Stimulated activated CD4-positive, alpha-beta T cell treated with anti-CD3 and anti-CD28 coated beads, Interleukin-12 subunit alpha, Interleukin-12 subunit beta, amount 100 ng/mL, for 4 hours (primary cell): ENCODE measurements around the gene CHAD.
"Not testable (repeated sequence)": the region's sequence is repeated elsewhere in the genome, so short reads cannot be mapped to it uniquely, and the experiment has no call there.

Experiments used
- DNase-seq: peaks from one replicate; pipeline ENCODE4 v3.0.0-alpha.2; 2020

CHAD gene

DNA sequence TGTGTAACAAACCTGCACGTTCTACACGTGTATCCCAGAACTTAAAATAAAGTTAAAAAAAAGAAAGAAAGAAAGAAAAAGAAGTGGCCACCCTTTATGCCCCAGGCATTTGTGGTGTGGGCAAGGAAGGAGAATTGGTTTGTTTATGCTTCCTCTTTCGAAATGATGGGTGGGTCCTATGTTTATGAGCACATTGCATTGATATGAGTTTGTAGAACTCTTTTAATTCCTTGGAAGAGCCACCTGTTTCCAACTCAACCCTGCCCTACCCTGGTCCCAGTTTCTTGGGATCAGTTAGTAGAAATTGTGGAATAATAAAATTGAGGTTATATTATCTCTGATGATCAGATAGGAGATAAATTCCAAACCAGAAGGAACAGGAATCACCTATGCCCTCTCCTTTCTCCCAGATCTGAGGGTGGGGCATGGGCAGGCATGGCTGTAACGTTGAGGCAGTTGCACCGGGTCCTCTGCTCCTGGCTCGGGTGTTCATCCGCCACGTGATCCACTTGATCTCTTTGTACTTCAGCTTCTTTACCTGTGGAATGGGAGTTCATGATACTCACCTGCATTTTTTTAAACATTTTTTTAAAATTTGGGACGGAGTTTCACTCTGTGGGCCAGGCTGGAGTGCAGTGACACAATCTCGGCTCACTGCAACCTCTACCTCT, 15.9 kb downstream of the CHAD start:
- no peak for DNase-seq

DNA sequence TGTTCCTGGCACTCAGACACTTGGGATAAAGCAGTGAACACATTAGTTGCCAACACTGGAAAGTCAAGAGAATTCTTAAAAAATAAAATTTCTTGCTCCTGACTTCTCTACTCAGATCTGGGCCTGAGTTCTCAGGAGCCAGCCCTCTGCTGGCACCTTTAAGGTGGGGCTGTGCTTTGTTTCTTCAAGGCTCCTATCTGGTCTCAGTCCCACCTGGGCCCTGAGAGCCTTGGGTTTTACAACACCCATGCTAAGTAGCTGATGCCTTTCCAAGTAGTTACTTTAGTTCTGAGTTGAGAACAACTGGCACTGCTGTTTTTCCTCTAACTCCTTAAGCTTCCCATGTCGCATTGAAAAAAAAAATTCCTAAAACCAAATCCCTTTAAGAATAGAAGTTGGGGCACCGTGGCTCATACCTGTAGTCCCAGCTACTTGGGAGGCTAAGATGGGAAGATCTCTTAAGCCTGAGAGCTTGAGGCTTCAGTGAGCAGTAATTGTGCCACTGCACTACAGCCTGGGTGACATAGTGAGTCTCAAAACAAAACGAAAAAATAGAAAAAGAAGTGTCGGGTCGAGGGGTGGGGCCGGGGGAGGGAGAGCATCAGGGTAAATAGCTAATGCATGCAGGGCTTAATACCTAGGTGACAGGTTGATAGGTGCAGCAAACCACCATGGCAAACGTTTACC, 16.6 kb downstream of the CHAD start:
- no peak for DNase-seq

- no peak for DNase-seq
Observed at GRCh38 chr17:50448643-50449042, 20.0 kb downstream of the CHAD start.

DNA sequence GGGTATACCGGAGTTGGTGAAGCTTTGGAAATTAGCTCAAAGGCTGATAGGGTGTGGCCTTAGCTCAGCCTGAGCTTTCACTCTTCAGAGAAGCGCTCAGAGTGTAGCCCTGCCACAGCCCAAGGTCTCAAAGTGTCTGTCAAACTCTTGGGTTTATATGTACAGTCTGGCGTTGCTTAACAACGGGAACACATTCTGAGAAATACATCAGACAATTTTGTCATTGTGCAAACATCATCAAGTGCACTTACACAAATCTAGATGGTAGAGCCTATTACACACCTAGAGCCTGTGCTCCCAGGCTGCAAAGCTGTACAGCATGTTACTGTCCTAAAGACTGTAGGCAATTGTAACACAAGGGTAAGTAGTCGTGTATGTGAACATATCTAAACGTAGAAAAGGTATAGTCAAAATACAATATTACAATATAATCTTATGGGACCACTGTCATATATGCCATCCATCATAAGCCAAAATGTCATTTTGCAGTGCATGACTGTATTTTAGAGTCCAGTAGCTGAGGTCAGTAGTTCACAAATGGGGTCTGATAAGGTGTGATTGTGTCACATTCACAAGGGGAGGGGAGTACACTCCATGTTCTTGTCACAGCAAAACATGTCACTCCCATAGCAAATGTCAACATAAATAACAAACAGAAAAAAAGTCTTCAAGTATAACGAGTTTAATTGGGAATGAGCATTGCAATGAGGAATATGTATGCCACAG, 20.6 kb downstream of the CHAD start:
- no peak for DNase-seq

- DNase-seq, result no peak
Observed at GRCh38 chr17:50445730-50446325, 22.9 kb downstream of the CHAD start.

DNA sequence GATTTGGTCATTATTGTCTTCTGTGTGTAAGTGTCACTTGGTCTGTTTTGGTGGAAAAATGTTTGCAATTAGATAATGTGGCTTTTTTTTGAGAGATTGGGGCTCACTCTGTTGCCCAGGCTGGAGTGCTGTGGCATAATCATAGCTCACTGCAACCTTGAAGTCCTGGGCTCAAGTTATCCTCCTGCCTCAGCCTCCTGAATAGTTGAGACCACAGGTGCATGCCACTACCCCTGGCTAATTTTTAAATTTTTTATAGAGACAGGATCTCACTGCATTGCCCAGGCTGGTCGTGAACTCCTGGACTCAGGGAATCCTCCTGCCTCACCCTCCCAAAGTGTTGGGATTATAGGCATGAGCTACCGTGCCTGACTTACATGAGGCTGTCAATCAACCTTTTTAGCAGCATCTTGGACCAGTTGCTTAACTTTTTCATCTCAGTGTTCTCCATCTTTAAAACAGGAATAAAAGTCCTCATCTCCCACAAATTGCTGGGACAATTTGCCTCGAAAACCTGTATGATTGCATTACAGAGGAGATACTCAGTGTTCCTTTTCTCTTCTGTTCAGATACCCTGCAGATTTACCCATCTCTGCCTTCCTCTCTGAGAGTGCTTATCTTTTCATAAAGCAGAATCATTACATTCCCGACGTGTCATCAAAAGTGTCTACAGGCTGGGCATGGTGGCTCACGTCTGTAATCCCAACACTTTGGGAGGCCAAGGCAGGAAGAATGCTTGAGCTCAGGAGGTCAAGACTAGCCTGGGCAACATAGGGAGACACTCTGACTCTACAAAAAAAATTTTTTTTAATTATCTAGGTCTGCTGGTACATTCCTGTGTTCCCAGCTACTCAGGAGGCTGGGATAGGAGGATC, 23.6 kb downstream of the CHAD start:
- no peak for DNase-seq

DNA sequence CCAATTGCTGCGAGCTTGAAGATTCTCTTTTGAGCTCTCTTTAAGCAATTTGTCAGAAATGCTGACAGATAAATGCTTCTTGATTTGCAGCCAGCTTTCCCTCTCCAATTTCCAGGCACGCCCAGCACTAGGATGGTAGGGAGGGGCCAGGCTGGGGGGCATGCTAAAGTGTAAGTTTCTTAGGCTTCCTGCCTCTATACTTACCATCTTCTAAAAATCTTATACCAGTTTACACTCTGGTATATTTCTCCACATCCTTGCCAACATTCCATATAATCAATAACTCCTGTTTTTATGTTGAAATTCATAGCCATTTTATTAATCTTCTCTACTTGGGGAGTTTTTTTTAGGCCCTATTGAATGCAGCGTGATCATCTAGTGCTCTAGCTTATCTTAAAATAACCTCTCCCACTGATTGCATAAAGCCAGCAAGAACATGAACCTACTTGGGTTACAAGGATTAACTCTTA, 25.1 kb downstream of the CHAD start:
- DNase-seq, result no peak

- no peak for DNase-seq
Observed at GRCh38 chr17:50440838-50441829, 27.5 kb downstream of the CHAD start.

GRCh38 chr17:50440172-50440837, 28.4 kb downstream of the CHAD start:
- DNase-seq, result no peak

DNA sequence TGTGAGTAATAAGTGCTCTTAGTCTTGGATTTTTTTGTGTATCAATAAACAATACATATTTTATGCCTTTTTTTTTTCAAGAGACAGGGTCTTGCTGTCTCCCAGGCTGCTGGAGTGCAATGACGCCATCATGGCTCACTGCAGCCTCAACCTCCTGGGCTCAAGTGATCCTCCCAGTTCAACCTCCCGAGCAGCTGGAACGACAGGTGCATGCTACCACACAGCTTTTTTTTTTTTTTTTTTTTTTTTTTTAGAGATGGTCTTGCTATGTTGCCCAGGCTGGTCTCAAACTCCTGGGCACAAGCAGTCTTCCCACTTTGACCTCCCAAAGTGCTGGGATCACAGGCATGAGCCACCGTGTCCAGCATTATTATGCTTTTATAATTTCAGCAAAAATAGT, 29.7 kb downstream of the CHAD start:
- no peak for DNase-seq

- no peak for DNase-seq
Observed at GRCh38 chr17:50437409-50437808, 31.3 kb downstream of the CHAD start.

DNA sequence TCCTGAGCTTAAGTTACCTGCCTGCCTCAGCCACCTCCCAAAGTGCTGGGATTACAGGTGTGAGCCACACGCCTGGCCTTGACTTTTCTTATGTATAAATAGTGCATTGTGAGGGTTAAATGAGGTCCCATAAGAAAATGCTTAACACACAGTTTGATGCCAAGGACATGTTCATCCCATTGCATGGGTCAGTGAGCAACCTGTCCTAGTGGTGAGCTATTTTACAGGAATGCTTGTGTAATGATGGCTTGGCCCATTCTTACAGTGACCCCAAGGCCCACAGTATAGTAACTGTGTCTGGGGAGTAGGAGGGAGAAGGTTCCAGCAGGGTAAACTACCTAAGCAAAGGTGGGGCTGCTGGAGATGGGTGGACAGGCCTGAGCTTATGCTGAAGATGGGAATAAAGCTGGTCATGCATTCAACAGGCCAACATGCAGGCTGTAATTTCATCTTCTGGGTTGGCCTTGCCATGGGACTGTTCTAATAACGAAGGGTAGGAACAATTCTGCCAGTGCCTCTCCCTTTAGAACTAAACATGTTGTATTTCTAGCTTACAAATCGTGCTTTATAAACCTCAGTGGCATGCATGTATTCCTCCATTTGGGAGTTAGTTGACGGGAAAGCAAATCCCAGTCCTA, 36.4 kb downstream of the CHAD start:
- DNase-seq, result no peak

- no peak for DNase-seq
Observed at GRCh38 chr17:50430821-50431618, 37.7 kb downstream of the CHAD start.

DNA sequence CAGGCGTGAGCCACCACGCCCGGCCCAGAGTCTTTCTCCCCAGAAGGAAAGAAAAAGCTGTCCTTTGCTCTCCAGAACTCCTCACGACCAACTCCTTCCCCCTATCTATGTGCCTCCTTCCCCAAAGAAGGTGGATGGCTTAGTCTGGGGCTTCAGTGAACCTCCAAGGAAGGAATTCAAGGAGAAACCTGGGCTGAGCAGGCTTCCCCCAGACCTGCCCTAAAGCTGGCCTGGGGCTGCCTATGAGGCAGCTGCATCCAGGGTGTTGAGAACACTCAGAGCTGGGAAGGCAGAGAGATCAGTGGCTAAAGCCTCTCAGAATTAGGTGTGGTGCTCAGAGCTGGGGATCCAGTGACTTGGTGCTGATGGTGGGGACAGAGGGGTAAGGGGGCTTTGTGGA, 38.9 kb downstream of the CHAD start:
- DNase-seq, result no peak

GRCh38 chr17:50428831-50429424, 39.8 kb downstream of the CHAD start:
- no peak for DNase-seq

DNA sequence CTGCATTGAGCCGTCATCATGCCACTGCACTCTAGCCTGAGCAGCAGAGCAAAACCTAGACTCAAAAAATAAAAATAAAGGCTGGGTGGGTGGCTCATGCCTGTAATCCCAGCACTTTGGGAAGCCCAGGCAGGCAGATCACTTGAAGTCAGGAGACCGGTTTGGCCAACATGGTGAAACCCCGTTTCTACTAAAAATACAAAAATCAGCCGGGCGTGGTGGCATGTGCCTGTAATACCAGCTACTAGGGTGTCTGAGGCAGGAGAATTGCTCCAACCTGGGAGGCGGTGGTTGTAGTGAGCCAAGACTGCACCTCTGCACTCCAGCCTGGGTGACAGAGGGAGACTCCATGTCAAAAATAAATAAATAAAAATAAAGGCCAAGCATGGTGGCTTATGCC, 40.6 kb downstream of the CHAD start:
- DNase-seq, result not testable (repeated sequence)

GRCh38 chr17:50426814-50427787, 41.6 kb downstream of the CHAD start:
- no peak for DNase-seq

- DNase-seq, result no peak
Observed at GRCh38 chr17:50426472-50426782, 42.3 kb downstream of the CHAD start.
